HepG2 (cell line): Measurements from ENCODE around the gene STRN3. TPM values are rescaled to one million over a fixed set of nuclear protein-coding genes. Genes with fewer than 3 reads are reported as not detected.

Experiments
- CC2D1A ChIP-seq: sonication (generic); formaldehyde crosslinking; IDR thresholded peaks from 2 replicates; pipeline ENCODE4 v1.8.1; 2023; ENCODE audit warnings: mild to moderate bottlenecking, missing genetic modification reagents
- CCAR2 ChIP-seq: fragments of 200-400 bp; formaldehyde crosslinking; optimal IDR thresholded peaks from 2 replicates; pipeline ENCODE3; 2018; ENCODE audit warnings: low read depth, mild to moderate bottlenecking, low read length, moderate library complexity
- GPN1 ChIP-seq: sonication (generic); formaldehyde crosslinking; IDR thresholded peaks from 2 replicates; pipeline ENCODE4 v1.5.1; 2020; ENCODE audit warnings: missing genetic modification reagents, borderline replicate concordance
- HOXD1 ChIP-seq: sonication (generic); formaldehyde crosslinking; IDR thresholded peaks from 2 replicates; pipeline ENCODE4 v1.5.0; 2020; ENCODE audit warnings: missing genetic modification reagents
- MBD4 ChIP-seq: IDR thresholded peaks from 2 replicates; pipeline ENCODE4 v1.6.1; 2012; ENCODE audit warnings: low read length, inconsistent platforms, borderline replicate concordance
- ONECUT2 ChIP-seq: sonication (generic); formaldehyde crosslinking; IDR thresholded peaks from 2 replicates; pipeline ENCODE4 v1.4.0; 2020; ENCODE audit warnings: missing genetic modification reagents
- POGK ChIP-seq: sonication (generic); formaldehyde crosslinking; conservative IDR thresholded peaks from 2 replicates; pipeline ENCODE4 v1.8.0; 2022; ENCODE audit warnings: mild to moderate bottlenecking, moderate library complexity, missing genetic modification reagents
- RAD51 ChIP-seq: fragments of 450-650 bp; IDR thresholded peaks from 2 replicates; pipeline ENCODE4 v1.6.1; 2016; ENCODE audit warnings: borderline replicate concordance
- SATB2 ChIP-seq: sonication (generic); formaldehyde crosslinking; IDR thresholded peaks from 2 replicates; pipeline ENCODE4 v1.5.0; 2020; ENCODE audit warnings: missing genetic modification reagents
- SCMH1 ChIP-seq: sonication (generic); formaldehyde crosslinking; IDR thresholded peaks from 2 replicates; pipeline ENCODE4 v1.9.0; 2021; ENCODE audit warnings: missing genetic modification reagents, mild to moderate bottlenecking, borderline replicate concordance
- SP4 ChIP-seq: sonication (generic); formaldehyde crosslinking; IDR thresholded peaks from 2 replicates; pipeline ENCODE4 v1.8.1; 2023; ENCODE audit warnings: mild to moderate bottlenecking, missing genetic modification reagents
- TBL1XR1 ChIP-seq: fragments of 150-350 bp; IDR thresholded peaks from 2 replicates; pipeline ENCODE4 v1.6.1; 2014; ENCODE audit warnings: borderline replicate concordance, low read length; ENCODE audit not compliant: partially characterized antibody
- TFAP4 ChIP-seq: sonication (generic); IDR thresholded peaks from 2 replicates; pipeline ENCODE4 v1.6.1; 2016; ENCODE audit warnings: low read depth, borderline replicate concordance
- ZBTB26 ChIP-seq: IDR thresholded peaks from 2 replicates; pipeline ENCODE4 v1.6.1; 2016; ENCODE audit warnings: missing compliant biosample characterization, missing genetic modification reagents, borderline replicate concordance
- ZBTB38 ChIP-seq: sonication (generic); formaldehyde crosslinking; IDR thresholded peaks from 2 replicates; pipeline ENCODE4 v1.5.1; 2020; ENCODE audit warnings: mild to moderate bottlenecking, missing genetic modification reagents
- ZBTB42 ChIP-seq: sonication (generic); formaldehyde crosslinking; IDR thresholded peaks from 2 replicates; pipeline ENCODE4 v1.5.0; 2020; ENCODE audit warnings: mild to moderate bottlenecking, missing genetic modification reagents
- ZBTB44 ChIP-seq: sonication (generic); formaldehyde crosslinking; IDR thresholded peaks from 2 replicates; pipeline ENCODE4 v1.4.0; 2020; ENCODE audit warnings: missing genetic modification reagents
- ZBTB7B ChIP-seq: sonication (generic); formaldehyde crosslinking; IDR thresholded peaks from 2 replicates; pipeline ENCODE4 v1.4.0; 2020; ENCODE audit warnings: missing genetic modification reagents
- ZNF160 ChIP-seq: sonication (generic); formaldehyde crosslinking; IDR thresholded peaks from 2 replicates; pipeline ENCODE4 v1.8.0; 2022; ENCODE audit warnings: mild to moderate bottlenecking, inconsistent platforms, missing genetic modification reagents
- ZNF549 ChIP-seq: sonication (generic); formaldehyde crosslinking; IDR thresholded peaks from 2 replicates; pipeline ENCODE4 v1.5.0; 2020; ENCODE audit warnings: missing genetic modification reagents
- ZNF572 ChIP-seq: sonication (generic); formaldehyde crosslinking; IDR thresholded peaks from 2 replicates; pipeline ENCODE4 v1.5.1; 2020; ENCODE audit warnings: mild to moderate bottlenecking, missing genetic modification reagents
- ZNF749 ChIP-seq: sonication (generic); formaldehyde crosslinking; IDR thresholded peaks from 2 replicates; pipeline ENCODE4 v1.8.0; 2022; ENCODE audit warnings: mild to moderate bottlenecking, missing genetic modification reagents, moderate library complexity, borderline replicate concordance
- ZSCAN5A ChIP-seq: sonication (generic); formaldehyde crosslinking; IDR thresholded peaks from 2 replicates; pipeline ENCODE4 v1.8.0; 2022; ENCODE audit warnings: mild to moderate bottlenecking, missing genetic modification reagents, borderline replicate concordance
- polyA plus RNA-seq, 8 experiments: library from polyadenylated mRNA; depleted of rRNA in 3 of 8; stranded (reverse) in 7 of 8; unstranded in 1 of 8; fragments of >200 nt; fragmentation: Illumina TruSeq in 4 of 8; extraction: Trizol in 4 of 8; gene quantifications; 2 replicates each; pipeline versions ENCODE4 v1.2.1 to v1.2.3, GENCODE V29; 2011 to 2016; ENCODE audit warnings: low read depth in 4 of 8, missing spikeins in 1 of 8, mixed read lengths in 1 of 8; ENCODE audit not compliant: insufficient read depth in 1 of 8
- total RNA-seq, 5 experiments: library from RNA; depleted of rRNA; stranded (reverse); fragments of >200 nt; fragmentation: Illumina TruSeq; extraction: Trizol; gene quantifications; 2 replicates each; pipeline ENCODE4 v1.2.3, GENCODE V29; 2016; ENCODE audit warnings: low read depth in 1 of 5

Gene STRN3
- total and polyA plus RNA-seq, 2 of the 13 experiments (the other 11 are each of a cell fraction or from before 2014, with no cell fraction given) = 49.4 to 123 TPM

GRCh38 chr14:31025367-31026076 lies 657 bp downstream of the STRN3 start, which contains the start of gene AP4S1 (continued):
- TF ChIP-seq HOXD1 (CRISPR knock-in tag) = no peak; the same call in 1 of the 2 replicates
- no peak for TF ChIP-seq RAD51
- TF ChIP-seq ZNF749 (CRISPR knock-in tag) = no peak
- TF ChIP-seq ZBTB44 (CRISPR knock-in tag) = 0 out of 2 replicates have a peak, but pooled peaks have one; percentile 16
- no peak for TF ChIP-seq SCMH1 (CRISPR knock-in tag)
- TF ChIP-seq ZSCAN5A = no peak
- TF ChIP-seq ZBTB26 (CRISPR knock-in tag) = peak; percentile 86; the same call in 1 of the 2 replicates
- no peak for TF ChIP-seq GPN1
- no peak; the same call in 1 of the 2 replicates for TF ChIP-seq ZNF549
- TF ChIP-seq SATB2 (CRISPR knock-in tag) = no peak
- no peak for TF ChIP-seq TBL1XR1
- TF ChIP-seq CC2D1A (CRISPR knock-in tag) = 0 out of 2 replicates have a peak, but pooled peaks have one; percentile 72
- TF ChIP-seq POGK (CRISPR knock-in tag) = peak; percentile 77; the same call in 1 of the 2 replicates
- TF ChIP-seq MBD4 = no peak
- no peak; the same call in none of the 2 replicates for TF ChIP-seq ZBTB42 (CRISPR knock-in tag)
- TF ChIP-seq TFAP4 = no peak
- peak; percentile 57; the same call in 1 of the 2 replicates for TF ChIP-seq ZBTB7B
- no peak for TF ChIP-seq CCAR2
- TF ChIP-seq ZNF160 (CRISPR knock-in tag) = peak; percentile 52
- no peak; the same call in 1 of the 2 replicates for TF ChIP-seq ZBTB38
- TF ChIP-seq ZNF572 (CRISPR knock-in tag) = no peak
- peak; percentile 75 for TF ChIP-seq SP4 (CRISPR knock-in tag)
- TF ChIP-seq ONECUT2 (CRISPR knock-in tag) = no peak
